Large intestine (tissue), 3 donors: ENCODE results near the gene SPTB. TPM values are rescaled to one million over a fixed set of nuclear protein-coding genes. Genes with fewer than 3 reads are reported as not detected.
A peak's percentile ranks its signal among the peaks of the same experiment; 100 is the strongest.

Experiments used
- DNase-seq, 2 donors: peaks; one replicate each; pipeline versions ENCODE4 v3.0.0 to v3.0.0-alpha.2; 2013
- H3K27ac ChIP-seq: one replicate; pipeline ENCODE4 v1.5.1; 2013; ENCODE audit warnings: low read length
- H3K27me3 ChIP-seq: 2 replicates; pipeline ENCODE4 v1.6.1; 2013; ENCODE audit warnings: low read length; ENCODE audit not compliant: control insufficient read depth, insufficient read depth
- H3K36me3 ChIP-seq: 2 replicates; pipeline ENCODE4 v1.6.1; 2013; ENCODE audit warnings: low read length; ENCODE audit not compliant: control insufficient read depth, insufficient read depth
- H3K4me1 ChIP-seq: one replicate; pipeline ENCODE4 v1.6.1; 2013; ENCODE audit warnings: low read length; ENCODE audit not compliant: control insufficient read depth, insufficient read depth
- H3K4me3 ChIP-seq: one replicate; pipeline ENCODE4 v1.5.1; 2013; ENCODE audit warnings: low read length
- H3K9me3 ChIP-seq: one replicate; pipeline ENCODE4 v1.6.1; 2013; ENCODE audit warnings: mild to moderate bottlenecking, low read depth, low read length, moderate library complexity; ENCODE audit not compliant: control insufficient read depth
- WGBS: methylation state at CpG from one replicate; pipeline ENCODE4 v1.1.5; 2013; ENCODE audit warnings: low lambda C conversion rate; ENCODE audit not compliant: insufficient coverage; 5-methylcytosine and 5-hydroxymethylcytosine counted together
- polyA plus RNA-seq: library from polyadenylated mRNA; unstranded; fragments of 120-200 nt; gene quantifications from one replicate; pipeline ENCODE4 v1.2.1, GENCODE V29; 2013

SPTB gene
- polyA plus RNA-seq, 1 donor: 2.9 TPM

DNA sequence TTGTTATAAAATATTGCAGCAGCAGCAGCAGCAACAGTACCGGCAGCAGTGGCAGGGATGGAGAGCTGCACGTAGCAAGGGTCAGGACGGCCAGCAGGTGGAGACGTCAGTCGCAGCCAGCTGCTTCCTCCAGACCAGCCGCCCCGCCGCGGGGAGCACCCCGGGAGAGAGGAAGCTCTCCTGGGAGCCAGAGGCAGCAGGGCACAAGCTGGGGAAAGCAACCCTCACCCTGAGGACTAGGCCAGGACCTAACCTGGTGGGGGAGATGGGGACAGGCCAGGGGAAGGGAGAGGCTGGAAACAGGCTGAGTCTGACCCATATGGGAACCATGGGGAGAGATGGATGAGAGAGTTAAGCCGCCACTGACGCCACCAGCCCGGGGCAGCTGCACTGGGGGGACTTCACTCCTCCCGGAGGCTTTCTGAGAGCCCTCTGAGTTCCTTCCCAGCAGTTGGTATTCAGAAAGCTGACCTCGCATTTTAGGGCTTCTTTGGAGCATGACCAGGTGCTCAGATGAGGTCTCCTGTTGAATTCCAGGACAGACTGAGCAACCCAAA lies 56.3 kb downstream of the SPTB start:
- Histone ChIP-seq H3K4me1 (no peaks in the 10 kb centered on the region), H3K27ac (no peak overlapping the region), H3K9me3 (no peaks in the 10 kb centered on the region), H3K36me3 (no peaks in the 10 kb centered on the region), H3K4me3 (no peak overlapping the region), H3K27me3 (peaks cover 15% of the 10 kb centered on the region)
- DNase-seq: peak; percentile 59 to 67
- no CpG with 5 or more reads among the region's 15 CpGs for WGBS

DNA sequence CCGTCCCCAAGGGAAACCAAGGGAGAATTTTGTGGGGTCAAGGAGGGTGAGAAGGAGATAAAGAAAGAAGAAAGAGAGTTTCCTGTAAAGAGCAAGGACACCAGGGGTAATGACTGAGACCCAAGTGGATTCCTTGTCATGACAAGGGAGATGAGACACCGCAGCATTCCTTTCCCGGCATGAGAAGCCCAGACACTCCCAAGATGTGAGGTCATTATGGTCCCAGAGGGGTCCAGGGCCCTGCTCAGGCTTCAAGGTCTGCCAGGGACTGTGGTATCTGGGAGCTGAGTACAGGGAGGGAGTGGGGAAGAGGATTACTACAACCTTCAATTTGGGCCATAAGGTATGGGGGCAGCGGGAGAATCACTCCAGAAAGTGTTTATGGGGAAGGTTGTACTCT lies 58.1 kb downstream of the SPTB start:
- no peak for DNase-seq
- peaks cover 16% of the 10 kb centered on the region for H3K27me3 ChIP-seq
- H3K9me3 ChIP-seq: no peaks in the 10 kb centered on the region
- no peak overlapping the region for H3K4me3 ChIP-seq
- no peaks in the 10 kb centered on the region for H3K36me3 ChIP-seq
- WGBS: no CpG with 5 or more reads among the region's 4 CpGs
- no peak overlapping the region for H3K27ac ChIP-seq
- H3K4me1 ChIP-seq: no peaks in the 10 kb centered on the region

- no peak overlapping the region for H3K27ac ChIP-seq
- no peak for DNase-seq
- no peaks in the 10 kb centered on the region for H3K36me3 ChIP-seq
- no peaks in the 10 kb centered on the region for H3K4me1 ChIP-seq
- no peaks in the 10 kb centered on the region for H3K9me3 ChIP-seq
- H3K4me3 ChIP-seq: no peak overlapping the region
- 91% methylated on average over 6 of the region's 9 CpGs for WGBS
- peaks cover 11% of the 10 kb centered on the region for H3K27me3 ChIP-seq
These were observed 61.6 kb downstream of the SPTB start for GRCh38 chr14:64818151-64818550.

GRCh38 chr14:64817631-64818030 lies 62.1 kb downstream of the SPTB start:
- Histone ChIP-seq H3K27ac (no peak overlapping the region), H3K9me3 (no peaks in the 10 kb centered on the region), H3K4me3 (no peak overlapping the region), H3K4me1 (no peaks in the 10 kb centered on the region), H3K36me3 (no peaks in the 10 kb centered on the region), H3K27me3 (peaks cover 11% of the 10 kb centered on the region)
- DNase-seq: no peak
- WGBS: no CpG with 5 or more reads among the region's 3 CpGs

DNA sequence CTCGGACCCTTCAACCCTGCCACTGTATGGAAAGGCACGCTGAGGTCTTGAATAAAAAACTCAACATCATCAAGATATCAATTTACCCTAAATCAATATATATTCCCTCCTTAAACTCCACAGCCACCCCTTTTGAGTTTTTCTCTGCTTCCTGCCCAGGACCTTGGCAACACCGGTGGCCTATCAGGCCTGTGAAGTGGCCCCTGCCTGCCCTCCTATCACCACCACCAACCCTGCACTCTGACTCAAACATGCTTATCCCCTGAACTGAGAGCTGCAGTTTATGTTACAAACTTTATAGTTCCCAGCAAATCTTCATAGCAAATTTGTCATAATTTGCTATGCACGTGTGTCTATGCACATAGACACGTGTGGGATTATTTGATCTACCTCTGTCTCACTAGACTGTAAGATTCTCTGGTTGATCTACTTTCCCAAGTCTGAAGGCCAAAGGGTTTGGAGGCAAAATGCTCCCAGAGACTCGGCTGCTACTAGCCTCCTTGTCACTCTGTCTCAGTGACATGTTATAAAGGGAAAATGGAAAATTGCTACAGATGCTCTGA lies 63.4 kb downstream of the SPTB start:
- H3K9me3 ChIP-seq: no peaks in the 10 kb centered on the region
- no peak overlapping the region for H3K4me3 ChIP-seq
- WGBS: 88% methylated on average over 3 of the region's 6 CpGs
- H3K27ac ChIP-seq: no peak overlapping the region
- H3K36me3 ChIP-seq: no peaks in the 10 kb centered on the region
- DNase-seq: no peak
- peaks cover 11% of the 10 kb centered on the region for H3K27me3 ChIP-seq
- H3K4me1 ChIP-seq: no peaks in the 10 kb centered on the region

GRCh38 chr14:64815257-64815656 lies 64.5 kb downstream of the SPTB start:
- WGBS: no CpG with 5 or more reads among the region's 7 CpGs
- DNase-seq: no peak
- Histone ChIP-seq H3K4me1 (no peaks in the 10 kb centered on the region), H3K27ac (no peak overlapping the region), H3K27me3 (peaks cover 11% of the 10 kb centered on the region), H3K9me3 (no peaks in the 10 kb centered on the region), H3K4me3 (no peak overlapping the region), H3K36me3 (no peaks in the 10 kb centered on the region)

DNA sequence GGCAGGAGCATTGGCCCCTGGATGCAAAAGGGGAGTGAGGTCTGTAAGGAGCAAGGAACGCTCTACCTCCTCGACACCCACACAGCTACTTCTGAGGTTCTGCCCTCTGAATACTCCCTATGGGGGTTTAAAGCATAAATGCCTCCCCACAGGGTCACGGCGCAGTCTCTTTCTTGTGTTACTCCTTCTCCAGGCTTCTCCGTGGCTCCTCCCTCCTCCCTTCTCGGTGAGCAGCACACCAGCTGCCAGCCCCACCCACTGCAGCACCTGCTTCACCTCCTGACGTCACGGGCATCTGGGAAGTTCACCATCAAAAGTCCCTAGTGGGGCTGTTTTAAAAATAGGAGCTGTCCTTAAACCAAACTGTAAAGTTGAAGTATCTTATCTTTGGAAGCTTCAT lies 67.3 kb downstream of the SPTB start:
- DNase-seq: peak; percentile 66 to 79
- Histone ChIP-seq H3K4me3 (no peak overlapping the region), H3K36me3 (no peaks in the 10 kb centered on the region), H3K4me1 (no peaks in the 10 kb centered on the region), H3K27me3 (peaks cover 1% of the 10 kb centered on the region), H3K27ac (no peak overlapping the region), H3K9me3 (no peaks in the 10 kb centered on the region)
- WGBS: no CpG with 5 or more reads among the region's 8 CpGs

- Histone ChIP-seq H3K4me1 (no peaks in the 10 kb centered on the region), H3K27me3 (no peaks in the 10 kb centered on the region), H3K4me3 (no peak overlapping the region), H3K36me3 (no peaks in the 10 kb centered on the region), H3K27ac (no peak overlapping the region), H3K9me3 (no peaks in the 10 kb centered on the region)
- no peak for DNase-seq
- no CpG with 5 or more reads among the region's 1 CpG for WGBS
These were observed 68.0 kb downstream of the SPTB start for GRCh38 chr14:64811676-64812075.

DNA sequence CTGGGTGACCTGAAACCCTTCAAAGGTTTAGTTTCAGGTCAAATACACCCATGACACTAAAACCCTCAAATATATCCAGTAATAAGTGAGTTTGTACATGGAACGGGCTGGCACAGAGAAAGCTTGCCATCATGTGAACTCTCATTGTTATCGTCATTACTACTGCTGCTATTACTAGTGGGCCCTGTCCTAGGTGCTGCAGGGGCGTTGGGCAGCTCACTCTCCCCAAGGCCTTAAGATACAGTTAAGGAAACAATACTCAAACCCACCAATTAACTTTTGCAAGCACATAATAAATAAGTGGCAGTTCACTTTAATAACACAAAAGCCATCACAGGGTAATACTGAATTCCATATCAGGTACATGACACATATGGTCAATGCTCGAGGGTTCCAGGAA lies 71.3 kb downstream of the SPTB start:
- no peaks in the 10 kb centered on the region for H3K9me3 ChIP-seq
- H3K4me3 ChIP-seq: no peak overlapping the region
- no peaks in the 10 kb centered on the region for H3K4me1 ChIP-seq
- no peak overlapping the region for H3K27ac ChIP-seq
- H3K27me3 ChIP-seq: no peaks in the 10 kb centered on the region
- 60% methylated on average over 1 of the region's 4 CpGs for WGBS
- no peaks in the 10 kb centered on the region for H3K36me3 ChIP-seq
- DNase-seq: no peak

DNA sequence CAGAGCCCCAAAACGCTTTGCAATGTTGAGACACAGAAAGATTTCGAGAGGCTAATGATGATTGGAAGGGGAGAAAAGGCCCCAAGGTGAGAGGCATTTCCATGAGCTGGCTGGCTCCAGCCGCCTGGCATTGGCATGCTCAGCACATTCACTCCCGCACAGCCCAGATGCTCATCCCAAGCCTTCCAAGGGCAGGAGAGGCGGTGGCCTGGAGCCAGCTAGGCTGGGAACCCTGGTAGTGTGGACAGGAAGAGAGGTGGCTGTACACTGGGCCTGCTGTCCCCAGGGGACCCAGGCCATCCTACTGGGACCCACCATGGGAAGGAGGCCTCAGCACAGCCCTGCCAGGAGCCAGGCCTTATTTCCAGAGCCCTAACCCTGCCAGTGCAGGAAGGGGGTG lies 72.2 kb downstream of the SPTB start:
- Histone ChIP-seq H3K27ac (no peak overlapping the region), H3K4me3 (no peak overlapping the region), H3K36me3 (no peaks in the 10 kb centered on the region), H3K9me3 (no peaks in the 10 kb centered on the region), H3K27me3 (no peaks in the 10 kb centered on the region), H3K4me1 (no peaks in the 10 kb centered on the region)
- WGBS: no CpG with 5 or more reads among the region's 5 CpGs
- DNase-seq: no peak

GRCh38 chr14:64806862-64807495 lies 72.7 kb downstream of the SPTB start:
- Histone ChIP-seq H3K27ac (no peak overlapping the region), H3K4me3 (no peak overlapping the region), H3K27me3 (no peaks in the 10 kb centered on the region), H3K36me3 (no peaks in the 10 kb centered on the region), H3K4me1 (no peaks in the 10 kb centered on the region), H3K9me3 (no peaks in the 10 kb centered on the region)
- DNase-seq: no peak
- WGBS: no CpG with 5 or more reads among the region's 6 CpGs
